ENCODE results near the gene ABCC8. TPM values are rescaled to one million over a fixed set of nuclear protein-coding genes. Genes with fewer than 3 reads are reported as not detected.

ABCC8 gene
- total RNA-seq, 1 experiment from 2014 or later, result not detected

GRCh38 chr11:17354601-17354991, 122.0 kb downstream of the ABCC8 start:
- no peaks in the 10 kb centered on the region for H3K27me3 Mint-ChIP-seq (ENCODE audit: insufficient read depth, unreplicated experiment)

GRCh38 chr11:17353821-17354600, 122.6 kb downstream of the ABCC8 start:
- H3K4me1 ChIP-seq, result peaks cover 4% of the 10 kb centered on the region
- POLR2A ChIA-PET, result interaction anchor here (1.0 kb wide), 1 partner anchor 146 kb away, joined by 4 read pairs; the partner anchor contains the start of gene PIK3C2A
- DNase-seq, result no peak
- H3K27ac Mint-ChIP-seq (ENCODE audit: unreplicated experiment), result peak overlapping the region; percentile 72
- H3K9me3 ChIP-seq, result 0 out of 2 replicates have a peak, but pooled peaks cover 2% of the 10 kb centered on the region
- intact Hi-C loops (cut with micrococcal nuclease; ENCODE audit: unreplicated experiment), result loop anchor here (1.0 to 2.0 kb wide), 4 partner anchors 30 to 145 kb away; partner anchors contain the start of gene NUCB2
- H3K36me3 Mint-ChIP-seq (ENCODE audit: insufficient read depth, unreplicated experiment), result peaks cover 10% of the 10 kb centered on the region
- peaks cover 14% of the 10 kb centered on the region for H3K4me1 Mint-ChIP-seq (ENCODE audit: low read depth, unreplicated experiment)
- no peaks in the 10 kb centered on the region for H3K27me3 ChIP-seq (replicated peaks; ENCODE audit: control insufficient read depth, insufficient read depth, low read length)
- H3K27me3 Mint-ChIP-seq (ENCODE audit: insufficient read depth, unreplicated experiment), result no peaks in the 10 kb centered on the region
- H3K4me3 ChIP-seq (ENCODE audit: low read depth, low read length), result peak overlapping the region; percentile 61
- peak overlapping the region; percentile 91 for H3K4me3 Mint-ChIP-seq (ENCODE audit: unreplicated experiment)
- no peaks in the 10 kb centered on the region for H3K9me3 Mint-ChIP-seq (ENCODE audit: unreplicated experiment)
- CTCF ChIA-PET, result interaction anchor here (0.6 to 1.3 kb wide), 8 partner anchors 9 to 124 kb away, joined by 3 to 6 read pairs (median 4); partner anchors contain the start of gene KCNJ11
- BruUV-seq (replicated peaks), result no TSS peak
- H3K36me3 ChIP-seq (ENCODE audit: control insufficient read depth, insufficient read depth, low read length), result no peaks in the 10 kb centered on the region
- no peak for TF ChIP-seq CTCF (IDR thresholded peaks at IDR 0.05; ENCODE audit: insufficient read depth in 1 of 2, low read depth in 1 of 2, low read length in 1 of 2, severe bottlenecking in 1 of 2, unreplicated experiment in 1 of 2)

More at GRCh38 chr11:17354601-17354991, 122.0 kb downstream of the ABCC8 start:
- BruUV-seq (replicated peaks), result no TSS peak
- H3K9me3 Mint-ChIP-seq (ENCODE audit: unreplicated experiment), result no peaks in the 10 kb centered on the region
- intact Hi-C loops (cut with micrococcal nuclease; ENCODE audit: unreplicated experiment), result no loop called here
- Histone ChIP-seq H3K4me3 (ENCODE audit: low read depth, low read length) (no peak overlapping the region), H3K27me3 (replicated peaks; ENCODE audit: control insufficient read depth, insufficient read depth, low read length) (no peaks in the 10 kb centered on the region), H3K9me3 (0 out of 2 replicates have a peak, but pooled peaks cover 4% of the 10 kb centered on the region), H3K4me1 (peaks cover 4% of the 10 kb centered on the region), H3K36me3 (ENCODE audit: control insufficient read depth, insufficient read depth, low read length) (no peaks in the 10 kb centered on the region)
- H3K36me3 Mint-ChIP-seq (ENCODE audit: insufficient read depth, unreplicated experiment), result peaks cover 14% of the 10 kb centered on the region
- peak overlapping the region; percentile 91 for H3K4me3 Mint-ChIP-seq (ENCODE audit: unreplicated experiment)
- peak; percentile 75 to 85 for DNase-seq
- peaks cover 14% of the 10 kb centered on the region for H3K4me1 Mint-ChIP-seq (ENCODE audit: low read depth, unreplicated experiment)
- TF ChIP-seq CTCF (IDR thresholded peaks at IDR 0.05; ENCODE audit: insufficient read depth in 1 of 2, low read depth in 1 of 2, low read length in 1 of 2, severe bottlenecking in 1 of 2, unreplicated experiment in 1 of 2), result peak; percentile 48 to 71
- CTCF ChIA-PET, result interaction anchor here (0.6 to 0.7 kb wide), 3 partner anchors 11 to 376 kb away, joined by 3 to 6 read pairs (median 6); no protein-coding TSS in a partner anchor
- H3K27ac Mint-ChIP-seq (ENCODE audit: unreplicated experiment), result no peak overlapping the region
- POLR2A ChIA-PET, result no interaction called here

GRCh38 chr11:17352950-17353820, 123.5 kb downstream of the ABCC8 start:
- Mint-ChIP-seq H3K27me3 (ENCODE audit: insufficient read depth, unreplicated experiment) (no peaks in the 10 kb centered on the region), H3K27ac (ENCODE audit: unreplicated experiment) (peak overlapping the region; percentile 72), H3K4me3 (ENCODE audit: unreplicated experiment) (peak overlapping the region; percentile 91), H3K9me3 (ENCODE audit: unreplicated experiment) (no peaks in the 10 kb centered on the region), H3K4me1 (ENCODE audit: low read depth, unreplicated experiment) (peaks cover 14% of the 10 kb centered on the region), H3K36me3 (ENCODE audit: insufficient read depth, unreplicated experiment) (peaks cover 11% of the 10 kb centered on the region)
- no peak for TF ChIP-seq CTCF (IDR thresholded peaks at IDR 0.05; ENCODE audit: insufficient read depth in 1 of 2, low read depth in 1 of 2, low read length in 1 of 2, severe bottlenecking in 1 of 2, unreplicated experiment in 1 of 2)
- Histone ChIP-seq H3K36me3 (ENCODE audit: control insufficient read depth, insufficient read depth, low read length) (no peaks in the 10 kb centered on the region), H3K9me3 (no peaks in the 10 kb centered on the region), H3K4me3 (ENCODE audit: low read depth, low read length) (peak overlapping the region; percentile 61), H3K4me1 (peaks cover 4% of the 10 kb centered on the region), H3K27me3 (replicated peaks; ENCODE audit: control insufficient read depth, insufficient read depth, low read length) (no peaks in the 10 kb centered on the region)
- ChIA-PET POLR2A (interaction anchor here (1.0 kb wide), 1 partner anchor 145 kb away, joined by 4 read pairs; the partner anchor contains the start of gene PIK3C2A), CTCF (interaction anchor here (0.9 to 1.3 kb wide), 6 partner anchors 8 to 123 kb away, joined by 3 to 6 read pairs (median 4); partner anchors contain the start of gene KCNJ11)
- DNase-seq, result peak; percentile 87 to 91
- intact Hi-C loops (cut with micrococcal nuclease; ENCODE audit: unreplicated experiment), result loop anchor here (1.0 to 2.0 kb wide), 4 partner anchors 31 to 144 kb away; partner anchors contain the start of gene NUCB2
- no TSS peak for BruUV-seq (replicated peaks)

Data from Caco-2 (cell line).